GM21576 (cell line): ENCODE data around the gene REEP1.
"Not testable (repeated sequence)": the region's sequence is repeated elsewhere in the genome, so short reads cannot be mapped to it uniquely, and the experiment has no call there.

Source experiments
- ATAC-seq: cut with Tn5 transposase; IDR thresholded peaks from one replicate; pipeline ENCODE4 v1.9.1; 2021; ENCODE audit warnings: mild to moderate bottlenecking, moderate library complexity; ENCODE audit not compliant: unreplicated experiment

REEP1 gene

DNA sequence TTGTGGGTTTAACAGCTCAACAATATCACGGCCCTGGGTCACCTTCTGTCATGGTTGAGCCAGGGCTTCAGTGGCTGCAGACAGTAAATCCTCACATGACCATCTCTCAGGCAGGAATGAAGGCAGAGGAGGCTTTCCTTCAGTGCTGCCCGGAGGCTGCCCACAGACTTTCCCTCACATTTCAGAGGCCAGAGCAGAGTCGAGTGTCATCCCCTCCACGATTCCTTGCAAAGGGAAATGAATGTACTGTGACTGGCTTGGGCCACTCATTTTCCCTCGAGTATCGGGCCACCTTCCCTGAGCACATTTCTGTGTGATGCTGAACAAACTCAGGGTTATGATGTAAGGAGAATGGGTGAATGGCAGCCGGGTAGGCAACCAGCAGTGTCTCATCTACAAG, 10.0 kb upstream of the REEP1 start:
- ATAC-seq: no peak

DNA sequence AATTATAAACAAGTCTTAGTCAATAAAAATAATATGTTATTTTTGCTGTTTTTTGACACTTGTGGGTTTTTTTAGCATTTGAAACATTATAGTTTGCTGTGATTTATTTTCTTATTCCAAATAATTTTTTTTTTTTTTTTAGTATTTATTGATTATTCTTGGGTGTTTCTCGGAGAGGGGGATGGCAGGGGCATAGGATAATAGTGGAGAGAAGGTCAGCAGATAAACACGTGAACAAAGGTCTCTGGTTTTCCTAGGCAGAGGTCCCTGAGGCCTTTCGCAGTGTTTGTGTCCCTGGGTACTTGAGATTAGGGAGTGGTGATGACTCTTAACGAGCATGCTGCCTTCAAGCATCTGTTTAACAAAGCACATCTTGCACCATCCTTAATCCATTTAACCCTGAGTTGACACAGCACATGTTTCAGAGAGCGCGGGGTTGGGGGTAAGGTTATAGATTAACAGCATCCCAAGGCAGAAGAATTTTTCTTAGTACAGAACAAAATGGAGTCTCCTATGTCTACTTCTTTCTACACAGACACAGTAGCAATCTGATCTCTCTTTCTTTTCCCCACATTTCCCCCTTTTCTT, 8.5 kb upstream of the REEP1 start:
- ATAC-seq: not testable (repeated sequence)

DNA sequence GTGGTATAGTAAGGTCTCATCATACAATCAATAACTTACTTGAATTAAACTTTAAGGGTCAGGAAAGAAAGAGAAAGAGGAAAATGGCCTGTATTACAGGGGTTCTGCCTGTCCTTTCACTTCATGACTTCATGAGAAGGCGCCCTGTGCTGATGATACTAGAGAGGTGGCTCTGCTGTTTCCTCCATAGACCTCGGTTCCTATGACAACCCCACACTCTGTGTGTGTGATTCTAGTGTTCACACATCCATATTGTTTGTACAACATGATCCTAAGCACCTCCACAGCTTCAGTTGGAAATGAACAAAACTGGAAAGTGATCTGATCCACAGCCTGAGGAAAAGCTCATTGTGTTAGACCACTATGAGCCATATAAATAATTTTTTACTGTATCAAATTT, 7.0 kb upstream of the REEP1 start:
- no peak for ATAC-seq

DNA sequence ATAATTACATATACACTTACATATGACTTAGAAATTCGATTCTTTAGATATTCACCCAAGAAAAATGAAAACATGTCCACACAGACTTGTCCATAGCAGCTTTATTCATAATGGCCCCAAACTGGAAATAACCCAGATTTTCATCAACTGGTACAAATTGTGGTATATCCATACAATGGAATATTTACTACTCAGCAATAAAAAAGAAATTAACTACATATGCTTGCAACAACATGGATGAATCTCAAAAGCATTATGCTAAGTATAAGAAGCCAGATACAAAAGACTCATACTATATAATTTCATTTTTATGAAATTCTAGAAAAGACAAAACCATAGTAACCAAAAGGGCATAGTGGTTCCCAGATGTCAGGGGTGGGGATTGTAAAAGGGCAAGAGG, 5.1 kb upstream of the REEP1 start:
- no peak for ATAC-seq

DNA sequence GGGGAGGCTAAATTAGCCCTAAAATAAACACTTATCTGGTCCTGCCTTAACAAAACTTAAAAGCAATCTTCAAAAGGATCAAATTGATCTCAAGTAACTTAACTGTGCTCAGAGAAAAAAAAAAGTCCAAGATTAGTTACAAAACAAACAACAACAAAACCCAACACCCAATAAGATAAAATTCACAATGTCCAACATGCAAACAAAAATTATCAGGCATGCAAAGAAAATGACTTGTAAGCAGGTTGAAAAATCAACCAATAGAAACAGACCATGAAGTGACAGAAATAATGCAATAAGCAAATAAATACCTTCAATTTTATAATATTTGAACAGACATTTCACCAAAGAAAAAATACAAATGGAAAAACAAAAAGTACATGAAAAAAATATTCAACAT, 4.0 kb upstream of the REEP1 start:
- no peak for ATAC-seq

DNA sequence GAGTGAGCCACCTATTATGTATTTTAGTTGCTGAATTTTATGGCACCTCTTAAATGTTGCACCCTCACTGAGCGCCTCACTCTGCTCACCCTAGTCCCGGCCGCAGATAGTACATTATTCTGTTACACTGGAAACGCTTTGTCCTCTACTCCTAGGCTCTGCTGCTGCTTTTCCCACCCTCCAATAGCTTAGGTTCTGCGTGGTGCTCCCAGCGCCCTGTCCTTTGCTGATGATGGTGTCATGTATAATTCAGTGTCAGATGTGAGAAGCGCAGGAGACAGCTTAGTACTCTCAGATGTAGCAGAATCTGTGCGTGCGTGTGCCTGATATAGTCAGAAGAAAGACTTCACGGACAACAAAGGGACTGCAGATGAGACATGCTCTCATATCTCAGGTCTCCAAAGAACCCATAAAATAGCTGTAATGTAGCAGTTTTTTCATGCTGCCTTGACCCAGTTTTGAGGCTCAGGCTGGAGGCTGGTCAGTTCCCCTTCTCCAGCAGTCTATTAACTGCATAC, 1.4 kb upstream of the REEP1 start:
- no peak for ATAC-seq

DNA sequence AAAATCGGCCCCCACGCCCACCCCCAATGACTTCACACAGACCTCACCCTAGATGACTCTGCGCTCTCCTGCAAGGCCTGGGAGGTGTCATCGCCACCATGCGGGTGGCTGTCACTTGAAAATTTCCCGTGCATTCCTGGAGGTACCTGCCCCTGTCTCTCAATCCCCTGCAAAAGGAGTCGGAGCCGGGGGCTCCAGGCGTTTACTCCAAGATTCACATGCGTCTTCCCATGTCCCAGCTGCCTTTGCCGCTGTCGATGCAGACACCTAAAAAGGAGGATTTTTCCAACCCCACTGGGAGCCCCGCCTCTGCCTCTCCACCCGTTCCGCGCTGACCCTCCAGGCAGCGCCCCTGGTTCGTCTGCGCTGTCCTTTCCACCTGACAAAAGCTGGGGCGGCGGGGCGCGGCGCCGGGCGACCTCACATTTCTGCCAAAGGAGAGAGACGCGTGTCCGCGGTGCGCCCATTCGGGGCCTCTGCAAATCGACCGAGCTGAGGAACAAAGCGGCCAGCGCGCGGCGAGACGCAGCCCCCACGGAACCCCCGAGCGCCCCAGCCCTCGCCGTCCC, 667 bp downstream of the REEP1 start:
- ATAC-seq: no peak

DNA sequence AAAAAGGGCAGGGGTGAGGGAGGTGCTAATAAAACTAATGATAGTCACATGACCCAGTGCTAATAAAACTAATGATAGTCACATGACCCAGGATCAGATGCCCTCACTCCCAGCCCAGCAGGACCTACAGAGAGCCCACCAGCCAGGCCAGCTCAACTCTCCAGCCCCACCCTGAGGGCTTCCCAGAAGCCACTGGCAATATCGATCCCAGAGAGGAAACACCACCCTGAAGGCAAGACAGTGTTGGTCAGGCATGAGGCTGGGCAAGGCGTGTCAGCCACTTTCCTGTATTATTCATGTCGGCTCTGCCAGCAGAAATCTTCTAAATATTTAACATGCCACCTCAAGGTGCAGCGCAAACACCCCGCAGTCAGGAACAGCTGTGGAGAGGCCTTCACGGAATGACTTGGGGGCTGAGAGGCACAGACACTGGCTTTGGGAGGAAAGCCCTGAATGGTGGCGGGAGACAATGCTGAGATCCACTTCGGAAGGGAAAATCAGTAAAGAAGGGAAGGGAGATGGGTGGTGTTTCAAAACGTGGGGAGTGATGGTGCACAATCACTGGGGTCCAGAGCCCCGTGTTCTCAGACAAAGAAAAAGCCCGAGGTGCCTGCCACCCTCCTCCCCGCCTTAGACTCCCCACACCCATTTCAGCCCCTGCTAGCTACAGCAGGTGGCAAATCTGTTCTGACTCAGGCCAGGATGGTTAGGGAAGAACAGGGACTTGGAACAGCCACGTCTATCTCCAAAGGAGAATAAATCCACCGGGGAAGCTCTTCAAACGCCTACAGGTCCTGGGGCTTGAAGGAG, 1.4 kb downstream of the REEP1 start:
- no peak for ATAC-seq

DNA sequence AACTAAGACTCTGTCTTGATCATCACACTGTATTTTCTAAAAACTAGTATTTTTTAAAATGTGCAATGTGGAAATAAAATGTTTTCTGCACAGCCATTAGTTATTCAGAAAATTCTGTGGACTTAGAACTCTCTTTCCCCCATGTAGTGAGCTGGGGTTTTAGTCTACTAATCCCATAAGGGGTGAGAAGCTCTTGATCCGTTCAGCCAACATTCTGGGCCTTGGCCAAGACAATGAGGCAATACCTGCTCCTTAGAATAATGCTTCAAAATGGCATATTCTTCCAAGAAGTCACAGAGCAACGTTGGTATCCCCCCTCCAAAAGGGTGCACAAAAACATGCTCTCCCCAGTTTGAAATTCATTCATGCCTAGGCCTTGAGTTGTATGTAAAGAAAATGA, 4.0 kb downstream of the REEP1 start:
- no peak for ATAC-seq

DNA sequence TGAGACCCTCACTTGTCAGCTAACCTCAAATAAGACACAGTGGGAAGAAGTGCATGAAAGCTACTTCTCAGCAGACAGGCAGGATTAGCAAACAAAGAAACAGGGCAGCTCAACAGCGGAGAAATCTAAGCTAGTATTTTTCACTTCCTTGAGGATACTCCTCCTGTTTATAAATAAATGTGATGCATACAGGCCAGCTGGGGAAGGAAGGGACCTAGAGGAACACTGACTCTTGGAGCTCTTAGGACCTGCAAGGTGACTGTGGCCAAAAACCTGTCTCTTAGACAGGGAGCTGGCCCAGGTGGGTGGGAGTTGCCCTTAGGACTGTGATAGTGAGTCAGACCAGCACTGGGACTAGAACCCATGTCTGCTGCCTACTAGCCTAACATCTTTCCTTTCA, 4.8 kb downstream of the REEP1 start:
- no peak for ATAC-seq

DNA sequence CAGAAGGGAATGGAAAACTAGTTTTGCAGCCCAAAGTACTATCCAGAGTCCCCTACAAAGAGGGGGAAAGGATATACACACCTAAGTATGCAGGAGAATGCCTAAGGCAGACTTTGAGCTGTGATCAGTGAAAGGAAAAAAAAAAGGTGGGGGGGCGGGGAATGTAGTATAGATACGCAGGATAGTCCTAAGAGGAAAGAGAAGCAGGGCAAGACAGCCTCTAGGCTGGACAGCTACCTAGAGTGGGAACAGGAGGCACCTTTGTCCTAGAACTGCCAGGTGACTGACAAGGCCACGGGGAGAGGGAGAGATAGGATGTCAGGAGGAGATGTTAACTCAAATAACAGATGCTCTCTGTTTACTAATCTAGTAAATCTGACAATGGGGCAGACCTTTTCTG, 6.0 kb downstream of the REEP1 start:
- no peak for ATAC-seq

DNA sequence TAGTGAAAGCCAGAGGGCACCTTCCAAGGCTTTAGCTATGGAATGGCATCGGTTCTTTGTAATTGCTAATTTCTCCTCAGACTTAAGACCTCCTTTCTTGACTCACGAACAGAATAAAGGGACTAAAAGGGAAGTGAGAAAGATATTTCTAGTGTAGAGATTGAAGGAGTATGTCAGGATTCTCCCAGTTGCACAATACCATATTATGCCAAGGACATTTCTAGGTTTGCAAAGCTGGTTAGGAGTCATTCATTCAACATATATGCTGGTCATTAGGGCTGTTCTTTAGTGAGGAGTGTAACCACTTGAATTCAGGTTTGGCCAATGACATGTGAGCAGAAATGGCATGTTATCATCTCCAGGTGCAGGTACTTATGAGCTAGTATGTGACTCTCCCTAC, 7.4 kb downstream of the REEP1 start:
- no peak for ATAC-seq

DNA sequence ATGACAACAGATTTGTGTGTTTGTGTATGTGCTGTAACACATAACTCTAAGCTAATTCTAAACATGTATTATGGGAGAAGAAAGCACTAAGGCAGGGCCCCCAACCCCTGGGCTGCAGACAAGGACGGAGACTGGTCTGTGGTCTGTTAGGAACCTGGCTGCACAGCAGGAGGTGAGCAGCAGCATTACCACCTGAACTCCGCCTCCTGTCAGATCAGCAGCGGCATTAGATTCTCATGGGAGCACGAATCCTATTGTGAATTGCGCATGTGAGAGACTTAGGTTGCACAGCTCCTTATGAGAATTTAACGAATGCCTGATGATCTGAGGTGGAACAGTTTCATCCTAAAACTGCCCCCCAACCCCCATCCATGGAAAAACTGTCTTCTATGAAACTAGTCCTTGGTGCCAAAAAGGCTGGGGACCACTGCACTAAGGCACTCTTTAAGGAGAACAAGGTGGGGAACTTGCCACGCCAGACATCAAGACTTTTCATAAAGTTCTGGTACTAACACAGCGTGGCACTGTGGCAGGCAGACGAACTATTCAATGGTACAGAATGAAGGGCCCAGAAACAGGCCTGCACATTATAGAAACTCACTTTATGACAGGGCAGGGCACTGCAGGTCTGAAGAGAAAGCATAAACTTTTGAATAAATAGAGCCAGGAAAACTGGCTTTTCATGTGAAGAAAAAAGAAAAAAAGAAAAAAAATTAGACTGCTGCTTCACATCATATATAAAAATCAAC, 14.0 kb downstream of the REEP1 start:
- no peak for ATAC-seq

DNA sequence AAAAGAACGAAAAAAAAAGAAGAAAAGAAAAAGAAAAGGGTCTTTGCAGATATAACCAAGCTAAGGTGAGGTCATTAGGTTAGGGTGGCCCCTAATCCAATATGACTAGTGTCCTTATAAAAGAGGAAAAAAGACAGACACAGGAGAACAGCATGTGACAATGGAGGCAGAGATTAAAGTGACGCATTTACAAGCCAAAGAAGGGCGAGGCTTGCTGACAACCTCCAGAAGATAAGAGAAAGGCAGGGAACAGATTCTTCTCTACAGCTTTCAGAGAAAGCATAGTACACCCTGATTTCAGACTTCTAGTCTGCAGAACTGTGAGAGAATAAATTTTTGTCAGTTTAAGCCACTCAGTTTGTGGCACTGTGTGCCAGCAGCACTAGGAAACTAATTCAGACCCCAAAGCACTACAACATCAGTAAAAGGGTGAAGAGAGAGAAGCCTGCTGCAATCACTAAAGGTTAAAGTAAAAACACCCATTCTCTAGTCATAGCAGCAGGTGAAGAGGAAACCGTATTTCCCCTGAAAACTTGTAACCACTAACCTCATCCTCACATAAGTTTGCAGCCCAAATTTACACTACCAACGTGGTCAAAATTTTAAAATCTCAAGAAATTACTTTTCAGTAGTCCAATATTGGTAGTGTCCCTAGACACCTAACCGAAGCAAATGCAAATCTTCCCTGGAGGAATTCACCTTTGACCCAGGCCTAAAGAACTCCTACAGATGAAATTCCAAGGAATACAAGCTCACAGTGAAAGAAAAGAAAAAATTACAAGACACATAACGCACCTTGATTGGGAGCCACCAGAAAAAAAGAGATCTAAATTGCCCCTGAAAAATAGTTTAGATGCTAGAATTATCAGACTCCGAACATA, 17.5 kb downstream of the REEP1 start:
- no peak for ATAC-seq

DNA sequence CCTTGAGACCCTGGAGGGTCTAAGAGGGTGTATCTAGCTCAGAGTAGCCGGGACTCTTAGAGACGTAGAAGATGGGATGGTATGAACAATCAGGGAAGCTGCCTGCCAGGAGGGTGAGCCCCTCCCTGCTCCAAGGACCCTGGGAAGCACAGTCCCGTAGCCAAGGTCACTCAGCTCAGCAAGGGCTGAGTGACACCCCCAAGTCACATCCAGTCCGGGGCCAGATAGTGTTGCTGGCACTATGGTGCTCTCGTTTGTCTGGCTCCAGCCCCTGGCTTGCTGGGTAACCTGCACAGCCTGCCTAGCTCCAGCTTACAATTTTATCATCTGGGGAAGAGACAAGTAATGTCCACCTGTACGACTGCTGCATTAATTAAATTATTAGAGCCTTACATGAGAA, 22.3 kb downstream of the REEP1 start:
- ATAC-seq: no peak

DNA sequence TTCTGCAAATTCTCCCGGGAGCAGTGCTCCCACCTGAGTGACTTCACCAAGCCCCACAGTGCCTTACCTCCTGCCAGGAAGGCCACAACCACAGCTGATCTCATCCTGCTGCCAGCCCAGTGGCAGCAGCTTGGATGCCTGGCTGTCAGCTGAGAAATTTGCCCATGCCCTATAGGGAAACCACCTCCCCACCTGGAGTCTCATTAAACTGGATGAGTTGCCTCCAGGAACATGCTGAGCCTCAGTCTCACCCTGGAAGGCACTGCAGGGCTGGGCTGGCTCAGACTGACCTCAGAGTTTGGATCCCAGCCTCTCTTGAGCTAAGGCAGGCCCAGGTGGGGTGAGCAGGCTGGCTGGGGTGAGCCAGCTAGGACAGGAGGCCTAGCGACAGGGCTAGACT, 23.3 kb downstream of the REEP1 start:
- no peak for ATAC-seq

DNA sequence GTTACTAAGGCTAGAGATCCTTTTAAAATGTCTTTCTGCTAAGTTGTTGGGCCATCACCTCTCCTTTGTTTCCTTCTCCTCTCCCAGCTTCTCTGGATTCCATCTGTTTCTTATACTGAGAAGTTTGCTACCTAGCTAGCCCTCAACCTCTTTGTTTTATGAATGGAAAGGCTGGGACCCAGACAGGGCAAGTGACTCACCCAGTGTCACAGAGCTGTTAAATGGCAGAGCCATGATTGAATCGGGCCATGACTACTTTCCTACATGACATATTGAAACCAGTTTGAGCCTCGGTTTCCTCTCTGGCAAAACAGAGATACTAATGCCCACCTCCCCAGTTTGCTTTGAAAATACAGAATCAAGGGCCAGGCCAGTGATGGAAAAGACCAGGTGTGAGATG, 24.1 kb downstream of the REEP1 start:
- no peak for ATAC-seq

DNA sequence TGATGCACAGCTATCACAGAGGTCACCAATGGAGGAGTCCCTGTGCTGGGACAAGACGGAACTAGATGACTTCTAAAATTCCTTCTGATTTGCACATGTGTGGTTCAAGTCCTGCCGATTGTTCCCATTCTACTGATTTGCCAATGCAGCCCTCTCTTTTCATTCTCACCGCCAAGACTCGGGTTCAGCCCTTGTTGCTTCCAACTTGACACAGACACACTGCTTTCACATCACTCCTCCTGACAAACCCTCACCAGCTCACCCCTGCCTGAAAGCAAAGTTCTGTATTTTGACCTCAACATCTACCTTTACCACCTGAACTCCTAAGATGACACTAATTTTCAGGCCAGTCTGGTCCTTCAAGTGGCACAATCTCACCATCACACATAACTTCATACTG, 25.5 kb downstream of the REEP1 start:
- ATAC-seq: no peak

DNA sequence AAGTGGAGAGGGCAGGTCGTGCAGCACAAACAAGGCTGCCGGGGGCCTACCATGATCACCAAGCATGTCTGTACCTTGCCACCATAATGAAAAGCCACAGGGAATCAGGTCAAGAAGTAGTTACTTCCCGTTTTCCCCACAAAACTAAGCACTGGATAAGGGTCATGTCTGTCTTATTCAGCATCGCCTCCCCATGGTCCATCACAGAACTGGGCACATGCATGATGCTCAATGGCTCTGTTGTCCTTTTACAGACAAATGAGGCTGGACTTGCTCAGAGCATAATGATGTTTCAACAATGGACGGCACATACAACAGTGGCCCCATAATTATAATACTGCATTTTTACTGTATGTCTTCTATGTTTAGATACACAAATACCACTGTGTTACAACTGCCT, 27.5 kb downstream of the REEP1 start:
- no peak for ATAC-seq

DNA sequence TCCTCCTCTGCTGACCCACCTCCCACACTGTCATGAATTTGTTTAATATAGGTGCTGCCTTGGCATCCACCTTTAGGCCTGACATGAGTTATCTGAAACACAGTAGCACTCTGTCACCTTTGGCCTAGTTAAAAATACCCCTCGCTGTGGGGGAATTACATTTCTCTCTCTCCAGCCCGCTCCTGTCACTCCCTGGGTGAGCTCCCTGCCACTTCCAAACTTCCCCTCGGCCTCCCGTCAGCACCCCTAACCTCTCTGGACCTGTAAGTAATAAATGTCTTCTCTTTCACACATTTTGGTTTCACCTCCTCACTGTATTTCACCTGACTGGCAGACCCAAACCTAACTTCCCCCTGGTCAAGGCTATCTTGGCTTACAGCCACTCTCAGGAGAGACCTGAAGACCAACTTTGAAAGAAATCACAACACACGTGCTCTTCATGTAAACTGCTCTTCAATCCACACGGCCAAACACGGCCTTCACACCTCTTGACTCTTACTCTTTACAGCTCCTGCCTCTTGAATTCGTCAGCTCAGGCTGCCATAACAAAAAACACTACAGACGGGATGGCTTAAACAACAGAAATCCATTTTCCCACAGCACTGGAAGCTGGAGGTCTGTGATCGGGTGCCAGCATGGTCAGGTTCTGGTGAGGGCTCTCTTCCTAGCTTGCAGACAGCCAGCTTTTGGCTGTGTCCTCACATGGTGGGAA, 28.3 kb downstream of the REEP1 start:
- ATAC-seq: no peak
